ENCODE results near the gene GNG7.
"Not testable (repeated sequence)": the region's sequence is repeated elsewhere in the genome, so short reads cannot be mapped to it uniquely, and the experiment has no call there.

The GNG7 gene

GRCh38 chr19:2726160-2726855 is 23.8 kb upstream of the GNG7 start:
- DNase-seq = no peak

- no peak for DNase-seq
Observed at GRCh38 chr19:2724148-2724557, 21.7 kb upstream of the GNG7 start.

- DNase-seq = no peak
Observed at GRCh38 chr19:2723747-2724146, 21.3 kb upstream of the GNG7 start.

GRCh38 chr19:2723345-2723715 is 20.8 kb upstream of the GNG7 start:
- no peak for DNase-seq

- DNase-seq = no peak
Observed at GRCh38 chr19:2722541-2723344, 20.2 kb upstream of the GNG7 start.

GRCh38 chr19:2721570-2722540 is 19.4 kb upstream of the GNG7 start:
- DNase-seq = no peak

- no peak for DNase-seq
Observed at GRCh38 chr19:2720777-2721569, 18.5 kb upstream of the GNG7 start, which contains the start of gene DIRAS1. Gene DIRAS1, minus strand, starts transcription at chr19:2721372. Its CDS starts 3,566 bp downstream, at chr19:2717806.

GRCh38 chr19:2719920-2720776 is 17.7 kb upstream of the GNG7 start:
- DNase-seq = no peak

GRCh38 chr19:2719232-2719735 is 16.8 kb upstream of the GNG7 start:
- no peak for DNase-seq

- no peak for DNase-seq
Observed at GRCh38 chr19:2717638-2718541, 15.4 kb upstream of the GNG7 start.

GRCh38 chr19:2716722-2717637 is 14.5 kb upstream of the GNG7 start:
- DNase-seq = no peak

GRCh38 chr19:2716275-2716650 is 13.8 kb upstream of the GNG7 start:
- no peak for DNase-seq

GRCh38 chr19:2715470-2716274 is 13.2 kb upstream of the GNG7 start:
- no peak for DNase-seq

- no peak for DNase-seq
Observed at GRCh38 chr19:2714531-2715269, 12.2 kb upstream of the GNG7 start.

- not testable (repeated sequence) for DNase-seq
Observed at GRCh38 chr19:2714102-2714501, 11.6 kb upstream of the GNG7 start.

- not testable (repeated sequence) for DNase-seq
Observed at GRCh38 chr19:2713170-2713569, 10.7 kb upstream of the GNG7 start.

GRCh38 chr19:2711875-2712205 is 9.3 kb upstream of the GNG7 start:
- DNase-seq = no peak

All from NCI-H1694 treated with DMSO at 0.1 percent for 48 hours (cell line).